ENCODE measurements around the gene WDFY3.

The WDFY3 gene, protein sequence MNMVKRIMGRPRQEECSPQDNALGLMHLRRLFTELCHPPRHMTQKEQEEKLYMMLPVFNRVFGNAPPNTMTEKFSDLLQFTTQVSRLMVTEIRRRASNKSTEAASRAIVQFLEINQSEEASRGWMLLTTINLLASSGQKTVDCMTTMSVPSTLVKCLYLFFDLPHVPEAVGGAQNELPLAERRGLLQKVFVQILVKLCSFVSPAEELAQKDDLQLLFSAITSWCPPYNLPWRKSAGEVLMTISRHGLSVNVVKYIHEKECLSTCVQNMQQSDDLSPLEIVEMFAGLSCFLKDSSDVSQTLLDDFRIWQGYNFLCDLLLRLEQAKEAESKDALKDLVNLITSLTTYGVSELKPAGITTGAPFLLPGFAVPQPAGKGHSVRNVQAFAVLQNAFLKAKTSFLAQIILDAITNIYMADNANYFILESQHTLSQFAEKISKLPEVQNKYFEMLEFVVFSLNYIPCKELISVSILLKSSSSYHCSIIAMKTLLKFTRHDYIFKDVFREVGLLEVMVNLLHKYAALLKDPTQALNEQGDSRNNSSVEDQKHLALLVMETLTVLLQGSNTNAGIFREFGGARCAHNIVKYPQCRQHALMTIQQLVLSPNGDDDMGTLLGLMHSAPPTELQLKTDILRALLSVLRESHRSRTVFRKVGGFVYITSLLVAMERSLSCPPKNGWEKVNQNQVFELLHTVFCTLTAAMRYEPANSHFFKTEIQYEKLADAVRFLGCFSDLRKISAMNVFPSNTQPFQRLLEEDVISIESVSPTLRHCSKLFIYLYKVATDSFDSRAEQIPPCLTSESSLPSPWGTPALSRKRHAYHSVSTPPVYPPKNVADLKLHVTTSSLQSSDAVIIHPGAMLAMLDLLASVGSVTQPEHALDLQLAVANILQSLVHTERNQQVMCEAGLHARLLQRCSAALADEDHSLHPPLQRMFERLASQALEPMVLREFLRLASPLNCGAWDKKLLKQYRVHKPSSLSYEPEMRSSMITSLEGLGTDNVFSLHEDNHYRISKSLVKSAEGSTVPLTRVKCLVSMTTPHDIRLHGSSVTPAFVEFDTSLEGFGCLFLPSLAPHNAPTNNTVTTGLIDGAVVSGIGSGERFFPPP (N-terminal part only)

DNA sequence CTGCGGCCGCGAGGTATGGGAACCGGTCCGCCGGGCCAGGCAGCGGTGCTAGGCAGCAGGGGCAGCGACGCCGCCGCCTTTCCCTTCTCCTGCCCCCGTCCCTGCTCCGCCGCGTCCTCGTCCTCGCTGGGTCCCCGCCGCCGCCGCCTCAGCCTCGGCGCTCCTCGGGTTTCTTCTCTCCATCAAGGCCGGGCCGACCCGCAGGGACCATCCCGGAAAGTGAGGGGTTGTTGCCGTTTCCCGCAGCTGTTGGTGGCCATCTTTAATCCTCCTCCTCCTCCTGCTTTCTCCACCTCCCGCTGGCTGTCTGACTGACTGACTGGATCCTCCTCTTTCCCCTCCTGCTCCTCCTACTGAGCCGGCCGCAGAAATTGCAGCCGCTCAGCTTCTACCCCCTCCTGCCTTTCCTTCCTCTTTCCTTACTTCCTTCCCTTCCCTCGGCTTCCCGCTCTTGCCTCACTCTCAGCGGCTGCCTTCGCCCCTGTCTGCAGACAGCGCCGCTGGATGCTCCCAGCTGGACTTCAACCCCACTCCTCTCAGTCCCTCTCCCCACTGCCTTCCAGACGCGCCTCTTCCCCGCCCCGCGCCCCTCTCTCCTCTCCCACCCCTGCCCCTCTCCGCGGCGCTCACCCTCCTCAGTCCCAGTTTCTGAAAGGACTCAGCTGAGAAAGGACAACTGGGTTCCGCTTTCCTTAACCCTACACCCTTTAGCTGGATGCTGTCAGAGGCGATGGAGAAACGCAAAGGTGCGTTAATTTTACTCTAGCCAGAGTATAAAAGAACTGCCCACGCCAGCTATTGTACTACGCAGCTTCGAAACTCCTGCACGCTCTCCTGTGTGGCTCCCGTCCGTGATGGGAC is at the start of gene WDFY3:
Gene WDFY3, minus strand, starts transcription at position 309 of the 861 bp plus-strand sequence. CDS start 106,099 bp downstream, outside the sequence.
- TF ChIP-seq, protein P1, sequence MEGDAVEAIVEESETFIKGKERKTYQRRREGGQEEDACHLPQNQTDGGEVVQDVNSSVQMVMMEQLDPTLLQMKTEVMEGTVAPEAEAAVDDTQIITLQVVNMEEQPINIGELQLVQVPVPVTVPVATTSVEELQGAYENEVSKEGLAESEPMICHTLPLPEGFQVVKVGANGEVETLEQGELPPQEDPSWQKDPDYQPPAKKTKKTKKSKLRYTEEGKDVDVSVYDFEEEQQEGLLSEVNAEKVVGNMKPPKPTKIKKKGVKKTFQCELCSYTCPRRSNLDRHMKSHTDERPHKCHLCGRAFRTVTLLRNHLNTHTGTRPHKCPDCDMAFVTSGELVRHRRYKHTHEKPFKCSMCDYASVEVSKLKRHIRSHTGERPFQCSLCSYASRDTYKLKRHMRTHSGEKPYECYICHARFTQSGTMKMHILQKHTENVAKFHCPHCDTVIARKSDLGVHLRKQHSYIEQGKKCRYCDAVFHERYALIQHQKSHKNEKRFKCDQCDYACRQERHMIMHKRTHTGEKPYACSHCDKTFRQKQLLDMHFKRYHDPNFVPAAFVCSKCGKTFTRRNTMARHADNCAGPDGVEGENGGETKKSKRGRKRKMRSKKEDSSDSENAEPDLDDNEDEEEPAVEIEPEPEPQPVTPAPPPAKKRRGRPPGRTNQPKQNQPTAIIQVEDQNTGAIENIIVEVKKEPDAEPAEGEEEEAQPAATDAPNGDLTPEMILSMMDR (conservative IDR thresholded peaks at IDR 0.05; ENCODE audit: low read depth) = no peak
- H3K27ac ChIP-seq = peak within 1 kb of the TSS; percentile 94
- POLR2A ChIA-PET (ENCODE audit: low non-redundant PET) = interaction anchor here (0.6 to 1.0 kb wide), 2 partner anchors 15 to 225 kb away, joined by 3 read pairs; no protein-coding TSS in a partner anchor
- peak; percentile 91 for DNase-seq (ENCODE audit: low spot score)
- CTCF ChIA-PET = interaction anchor here (0.9 to 1.4 kb wide), 4 partner anchors 11 to 227 kb away, joined by 3 to 7 read pairs (median 6); no protein-coding TSS in a partner anchor

DNA sequence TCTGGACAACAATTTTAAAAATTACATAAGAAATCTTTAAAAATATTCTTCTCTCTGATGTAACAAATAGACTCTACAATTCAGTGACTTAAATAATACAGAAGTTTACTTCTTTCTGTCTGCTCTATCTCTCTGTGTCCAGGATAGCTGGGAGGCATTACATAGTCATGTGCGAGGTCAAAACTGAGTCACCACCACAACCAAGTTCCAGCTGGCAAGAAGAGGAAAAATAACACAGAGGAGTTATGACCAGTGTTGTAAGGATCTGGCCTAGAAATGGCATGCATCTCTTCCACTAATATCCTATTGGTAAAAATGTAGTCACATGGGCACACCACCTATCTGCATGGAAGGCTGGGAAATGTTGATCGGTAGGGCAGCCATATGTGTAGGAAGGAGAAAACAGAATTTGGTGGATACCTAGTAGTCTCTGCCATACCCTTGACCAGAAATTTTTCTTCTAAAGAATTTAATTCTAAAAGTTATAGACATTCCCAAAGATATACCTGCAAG is 39.4 kb upstream of the WDFY3 start:
- no peak overlapping the region for H3K27ac ChIP-seq
- DNase-seq (ENCODE audit: low spot score) = peak; percentile 60
- ChIA-PET POLR2A (ENCODE audit: low non-redundant PET) (no interaction called here), CTCF (interaction anchor here (0.6 kb wide), 1 partner anchor 948 kb away, joined by 3 read pairs; no protein-coding TSS in a partner anchor)
- TF ChIP-seq, protein P1 (conservative IDR thresholded peaks at IDR 0.05; ENCODE audit: low read depth) = no peak

GRCh38 chr4:85000343-85000742 is 33.9 kb upstream of the WDFY3 start:
- H3K27ac ChIP-seq = no peak overlapping the region
- CTCF ChIA-PET = no interaction called here
- TF ChIP-seq, protein P1 (conservative IDR thresholded peaks at IDR 0.05; ENCODE audit: low read depth) = no peak
- no peak for DNase-seq (ENCODE audit: low spot score)
- POLR2A ChIA-PET (ENCODE audit: low non-redundant PET) = no interaction called here

DNA sequence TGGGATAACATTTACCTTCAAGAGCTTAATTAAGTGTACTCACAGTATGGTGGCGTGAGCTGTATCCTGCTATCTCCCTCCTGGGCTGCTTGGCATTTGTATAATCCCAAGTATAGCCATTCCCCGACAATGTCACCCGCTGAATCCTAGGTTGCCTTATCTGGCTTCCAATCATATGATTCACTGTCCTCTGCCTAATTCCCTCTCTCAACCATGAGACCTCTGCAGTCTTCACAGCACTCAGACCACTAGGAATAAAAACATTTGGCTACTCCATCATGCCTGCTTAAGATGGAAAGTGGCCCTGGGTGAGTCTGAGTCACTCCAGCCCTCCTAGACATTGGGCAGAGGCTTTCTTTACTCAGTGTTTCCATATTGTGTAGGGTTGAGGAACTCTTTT is 28.9 kb upstream of the WDFY3 start:
- CTCF ChIA-PET = no interaction called here
- DNase-seq (ENCODE audit: low spot score) = no peak
- TF ChIP-seq, protein P1 (conservative IDR thresholded peaks at IDR 0.05; ENCODE audit: low read depth) = no peak
- POLR2A ChIA-PET (ENCODE audit: low non-redundant PET) = no interaction called here
- no peak overlapping the region for H3K27ac ChIP-seq

GRCh38 chr4:84994280-84994679 is 27.8 kb upstream of the WDFY3 start:
- CTCF ChIA-PET = no interaction called here
- POLR2A ChIA-PET (ENCODE audit: low non-redundant PET) = no interaction called here
- TF ChIP-seq, protein P1 (conservative IDR thresholded peaks at IDR 0.05; ENCODE audit: low read depth) = no peak
- DNase-seq (ENCODE audit: low spot score) = no peak
- H3K27ac ChIP-seq = no peak overlapping the region

Data from RWPE1 (cell line).